ENCODE measurements around the gene NISCH.

The NISCH gene

DNA sequence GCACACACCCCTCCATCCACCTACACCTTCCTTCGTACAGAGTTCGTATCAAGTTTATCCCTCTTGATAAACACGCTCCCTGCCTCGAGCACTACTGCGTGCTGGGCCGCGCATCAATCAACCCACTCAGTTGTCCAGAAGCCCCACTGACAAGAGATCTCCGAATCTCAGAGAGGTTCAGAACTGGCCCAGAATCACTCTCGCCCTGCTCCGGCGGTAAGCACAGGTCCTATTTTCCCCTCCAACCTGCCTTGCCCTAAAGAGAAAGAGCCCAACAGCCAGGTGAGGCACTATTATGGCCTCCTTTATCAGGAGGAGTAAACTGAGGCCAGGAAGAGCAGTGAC lies 494 bp upstream of the NISCH start:
- Histone ChIP-seq H3K27me3 (ENCODE audit: low read depth, low read length) (no peaks in the 10 kb centered on the region), H3K9ac (ENCODE audit: low read length) (peak overlapping the region; percentile 88), H3K4me1 (ENCODE audit: low read length) (peaks cover 18% of the 10 kb centered on the region), H3K27ac (ENCODE audit: low read length) (peak overlapping the region; percentile 33), H3K79me2 (ENCODE audit: low read length) (peaks cover 24% of the 10 kb centered on the region), H3K9me3 (ENCODE audit: insufficient read depth, low read length) (no peaks in the 10 kb centered on the region), H3K4me3 (ENCODE audit: low read length) (peak overlapping the region; percentile 93), H3K4me2 (ENCODE audit: low read length) (peak overlapping the region; percentile 97), H2AFZ (ENCODE audit: low read depth, low read length) (peak overlapping the region; percentile 97), H4K20me1 (ENCODE audit: insufficient read depth, low read length) (no peaks in the 10 kb centered on the region), H3K36me3 (replicated peaks; ENCODE audit: low read depth, low read length) (peaks cover 13% of the 10 kb centered on the region)
- TF ChIP-seq, protein P1, sequence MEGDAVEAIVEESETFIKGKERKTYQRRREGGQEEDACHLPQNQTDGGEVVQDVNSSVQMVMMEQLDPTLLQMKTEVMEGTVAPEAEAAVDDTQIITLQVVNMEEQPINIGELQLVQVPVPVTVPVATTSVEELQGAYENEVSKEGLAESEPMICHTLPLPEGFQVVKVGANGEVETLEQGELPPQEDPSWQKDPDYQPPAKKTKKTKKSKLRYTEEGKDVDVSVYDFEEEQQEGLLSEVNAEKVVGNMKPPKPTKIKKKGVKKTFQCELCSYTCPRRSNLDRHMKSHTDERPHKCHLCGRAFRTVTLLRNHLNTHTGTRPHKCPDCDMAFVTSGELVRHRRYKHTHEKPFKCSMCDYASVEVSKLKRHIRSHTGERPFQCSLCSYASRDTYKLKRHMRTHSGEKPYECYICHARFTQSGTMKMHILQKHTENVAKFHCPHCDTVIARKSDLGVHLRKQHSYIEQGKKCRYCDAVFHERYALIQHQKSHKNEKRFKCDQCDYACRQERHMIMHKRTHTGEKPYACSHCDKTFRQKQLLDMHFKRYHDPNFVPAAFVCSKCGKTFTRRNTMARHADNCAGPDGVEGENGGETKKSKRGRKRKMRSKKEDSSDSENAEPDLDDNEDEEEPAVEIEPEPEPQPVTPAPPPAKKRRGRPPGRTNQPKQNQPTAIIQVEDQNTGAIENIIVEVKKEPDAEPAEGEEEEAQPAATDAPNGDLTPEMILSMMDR (IDR thresholded peaks at IDR 0.05; ENCODE audit: low read depth, low read length) = no peak
- TF ChIP-seq EZH2phosphoT487 (IDR thresholded peaks at IDR 0.05; ENCODE audit: low read depth) = no peak

GRCh38 chr3:52456169-52456799 lies 880 bp downstream of the NISCH start:
- 0 out of 2 replicates have a peak overlapping the region, but pooled peaks have one; percentile 90 for H2AFZ ChIP-seq (ENCODE audit: low read depth, low read length)
- peaks cover 18% of the 10 kb centered on the region for H3K4me1 ChIP-seq (ENCODE audit: low read length)

GRCh38 chr3:52456800-52457183 lies 1.4 kb downstream of the NISCH start:
- H3K36me3 ChIP-seq (replicated peaks; ENCODE audit: low read depth, low read length) = peaks cover 16% of the 10 kb centered on the region
- TF ChIP-seq EZH2phosphoT487 (IDR thresholded peaks at IDR 0.05; ENCODE audit: low read depth) = no peak
- TF ChIP-seq, protein P1 (IDR thresholded peaks at IDR 0.05; ENCODE audit: low read depth, low read length) = no peak
- H3K9ac ChIP-seq (ENCODE audit: low read length) = peak overlapping the region; percentile 100

More at GRCh38 chr3:52456169-52456799, 880 bp downstream of the NISCH start:
- TF ChIP-seq, protein P1 (IDR thresholded peaks at IDR 0.05; ENCODE audit: low read depth, low read length) = no peak
- TF ChIP-seq EZH2phosphoT487 (IDR thresholded peaks at IDR 0.05; ENCODE audit: low read depth) = no peak
- Histone ChIP-seq H3K9ac (ENCODE audit: low read length) (peak overlapping the region; percentile 100), H3K27ac (ENCODE audit: low read length) (no peak overlapping the region), H3K36me3 (replicated peaks; ENCODE audit: low read depth, low read length) (peaks cover 16% of the 10 kb centered on the region), H4K20me1 (ENCODE audit: insufficient read depth, low read length) (no peaks in the 10 kb centered on the region), H3K9me3 (ENCODE audit: insufficient read depth, low read length) (no peaks in the 10 kb centered on the region), H3K79me2 (ENCODE audit: low read length) (peaks cover 24% of the 10 kb centered on the region), H3K4me2 (ENCODE audit: low read length) (peak overlapping the region; percentile 98), H3K27me3 (ENCODE audit: low read depth, low read length) (no peaks in the 10 kb centered on the region), H3K4me3 (ENCODE audit: low read length) (peak overlapping the region; percentile 93)

GRCh38 chr3:52458031-52458760 lies 2.8 kb downstream of the NISCH start:
- Histone ChIP-seq H3K27ac (ENCODE audit: low read length) (no peak overlapping the region), H3K36me3 (replicated peaks; ENCODE audit: low read depth, low read length) (peaks cover 25% of the 10 kb centered on the region), H3K27me3 (ENCODE audit: low read depth, low read length) (no peaks in the 10 kb centered on the region), H3K9me3 (ENCODE audit: insufficient read depth, low read length) (no peaks in the 10 kb centered on the region), H2AFZ (ENCODE audit: low read depth, low read length) (no peak overlapping the region), H3K9ac (ENCODE audit: low read length) (no peak overlapping the region), H3K4me2 (ENCODE audit: low read length) (no peak overlapping the region), H4K20me1 (ENCODE audit: insufficient read depth, low read length) (no peaks in the 10 kb centered on the region), H3K79me2 (ENCODE audit: low read length) (peaks cover 24% of the 10 kb centered on the region), H3K4me3 (ENCODE audit: low read length) (no peak overlapping the region), H3K4me1 (ENCODE audit: low read length) (peaks cover 18% of the 10 kb centered on the region)
- TF ChIP-seq, protein P1 (IDR thresholded peaks at IDR 0.05; ENCODE audit: low read depth, low read length) = no peak
- TF ChIP-seq EZH2phosphoT487 (IDR thresholded peaks at IDR 0.05; ENCODE audit: low read depth) = no peak

More at GRCh38 chr3:52456800-52457183, 1.4 kb downstream of the NISCH start:
- Histone ChIP-seq H3K4me3 (ENCODE audit: low read length) (peak overlapping the region; percentile 93), H3K9me3 (ENCODE audit: insufficient read depth, low read length) (no peaks in the 10 kb centered on the region), H3K27me3 (ENCODE audit: low read depth, low read length) (no peaks in the 10 kb centered on the region), H3K4me1 (ENCODE audit: low read length) (peaks cover 18% of the 10 kb centered on the region), H2AFZ (ENCODE audit: low read depth, low read length) (no peak overlapping the region), H3K4me2 (ENCODE audit: low read length) (peak overlapping the region; percentile 98), H4K20me1 (ENCODE audit: insufficient read depth, low read length) (no peaks in the 10 kb centered on the region), H3K79me2 (ENCODE audit: low read length) (peaks cover 24% of the 10 kb centered on the region), H3K27ac (ENCODE audit: low read length) (no peak overlapping the region)

Measured in OCI-LY3 (cell line).